HFF-Myc (cell line): ENCODE measurements around the gene FYCO1.

Experiments
- DNase-seq: peaks from one replicate; pipeline ENCODE4 v3.0.0-alpha.2; 2011; ENCODE audit warnings: low read depth; ENCODE audit errors: extremely low read depth
- H3K4me3 ChIP-seq: replicated peaks from 2 replicates; pipeline ENCODE4 v1.5.1; 2011; ENCODE audit warnings: low read depth, mild to moderate bottlenecking, control low read depth, low read length
- CTCF ChIP-seq: IDR thresholded peaks from 2 replicates; pipeline ENCODE4 v1.5.1; 2012; ENCODE audit warnings: mild to moderate bottlenecking, low read depth, low read length, control low read depth; ENCODE audit errors: missing control alignments

Gene FYCO1

GRCh38 chr3:45946307-45946706 lies 49.3 kb downstream of the FYCO1 start:
- H3K4me3 ChIP-seq: no peak overlapping the region
- no peak for DNase-seq
- TF ChIP-seq CTCF: no peak

- H3K4me3 ChIP-seq: no peak overlapping the region
- no peak for DNase-seq
- TF ChIP-seq CTCF: no peak
Measured at GRCh38 chr3:45944830-45945620, 50.6 kb downstream of the FYCO1 start.

- no peak for DNase-seq
- no peak for TF ChIP-seq CTCF
- no peak within 1 kb of the TSS for H3K4me3 ChIP-seq
Measured at GRCh38 chr3:45943207-45943846, 52.3 kb downstream of the FYCO1 start, which contains the start of gene CXCR6. TSS of gene CXCR6 (plus strand) at chr3:45943464. CDS start at chr3:45946482, 3,018 bp downstream.

DNA sequence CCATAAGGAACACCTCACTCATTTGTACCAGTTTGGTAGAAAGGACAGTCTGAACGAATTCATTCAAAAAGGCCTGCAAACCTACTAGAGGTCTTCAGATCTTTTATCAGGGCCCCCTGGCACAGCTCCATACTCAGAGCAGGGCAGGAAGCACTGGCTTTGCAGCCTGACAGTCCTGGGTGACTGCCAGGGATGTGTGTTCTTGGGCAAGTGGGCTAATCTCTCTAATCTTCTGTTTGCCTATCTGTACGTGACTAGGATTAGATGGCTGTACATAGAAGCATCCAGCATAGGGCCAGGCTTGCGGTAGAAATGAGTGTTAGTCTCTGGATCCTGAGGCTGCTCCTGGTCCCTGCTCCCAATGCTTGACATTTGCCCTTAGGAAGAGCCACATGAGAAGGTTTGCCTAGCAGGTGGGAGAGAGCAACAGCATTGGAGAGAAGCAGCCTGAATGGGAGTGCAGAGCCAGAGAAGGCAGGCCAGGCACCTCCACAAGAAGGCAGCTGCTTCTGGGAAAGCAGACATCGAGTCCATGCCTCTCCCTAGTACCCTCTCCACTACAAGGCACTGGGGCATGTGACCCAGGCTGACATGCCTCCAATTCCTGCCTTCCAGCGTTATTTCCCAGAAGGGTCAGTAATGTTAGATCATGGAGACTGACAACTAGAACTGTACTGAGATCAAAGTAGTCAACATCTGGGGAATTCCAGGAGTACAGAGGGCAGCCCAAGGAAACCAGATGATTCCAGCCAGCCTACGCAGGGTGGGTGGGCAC lies 53.4 kb downstream of the FYCO1 start:
- DNase-seq: no peak
- no peak for TF ChIP-seq CTCF

GRCh38 chr3:45940781-45941365 lies 54.8 kb downstream of the FYCO1 start:
- no peak for DNase-seq
- H3K4me3 ChIP-seq: no peak overlapping the region
- TF ChIP-seq CTCF: no peak

More for the DNA sequence above, 53.4 kb downstream of the FYCO1 start:
- H3K4me3 ChIP-seq: no peak overlapping the region

- H3K4me3 ChIP-seq: no peak overlapping the region
- no peak for DNase-seq
- TF ChIP-seq CTCF: no peak
Measured at GRCh38 chr3:45940004-45940780, 55.4 kb downstream of the FYCO1 start.
